Smooth muscle cell (in vitro differentiated cells): ENCODE results near the gene HIGD1B. TPM values are rescaled to one million over a fixed set of nuclear protein-coding genes. Genes with fewer than 3 reads are reported as not detected.

Source experiments
- DNase-seq: peaks from one replicate; lab custom pipeline; 2025; ENCODE audit not compliant: unreplicated experiment; lab: John Stamatoyannopoulos, UW
- H2AFZ ChIP-seq: fragments of 200-600 bp; sonication (generic); 2 replicates; pipeline ENCODE4 v1.6.0; 2016; ENCODE audit warnings: antibody characterized with exemption, low read depth, mild to moderate bottlenecking
- H3F3A ChIP-seq: fragments of 200-600 bp; sonication (generic); 2 replicates; pipeline ENCODE4 v1.6.0; 2017; ENCODE audit warnings: antibody characterized with exemption, low read depth
- H3K27ac ChIP-seq: fragments of 200-600 bp; sonication (generic); 2 replicates; pipeline ENCODE4 v1.5.1; 2016; ENCODE audit warnings: low read depth, mild to moderate bottlenecking
- H3K27me3 ChIP-seq: fragments of 200-600 bp; sonication (generic); 2 replicates; pipeline ENCODE4 v1.6.1; 2016; ENCODE audit warnings: low read depth, mild to moderate bottlenecking
- H3K36me3 ChIP-seq: fragments of 200-600 bp; sonication (generic); 2 replicates; pipeline ENCODE4 v1.5.1; 2016; ENCODE audit warnings: low read depth
- H3K4me1 ChIP-seq: fragments of 200-600 bp; sonication (generic); 2 replicates; pipeline ENCODE4 v1.5.1; 2016; ENCODE audit warnings: low read depth
- H3K4me2 ChIP-seq: fragments of 200-600 bp; sonication (generic); 2 replicates; pipeline ENCODE4 v1.6.0; 2016; ENCODE audit warnings: mild to moderate bottlenecking
- H3K4me3 ChIP-seq: fragments of 200-600 bp; sonication (generic); 2 replicates; pipeline ENCODE4 v1.5.1; 2016; ENCODE audit warnings: mild to moderate bottlenecking
- H3K79me2 ChIP-seq: fragments of 200-600 bp; sonication (generic); 2 replicates; pipeline ENCODE4 v1.6.0; 2016; ENCODE audit warnings: low read depth, mild to moderate bottlenecking
- H3K9ac ChIP-seq: fragments of 200-600 bp; sonication (generic); 2 replicates; pipeline ENCODE4 v1.6.0; 2016; ENCODE audit warnings: low read depth
- H3K9me3 ChIP-seq: fragments of 200-600 bp; sonication (generic); replicated peaks from 2 replicates; pipeline ENCODE4 v1.5.1; 2016; ENCODE audit warnings: low read depth
- H4K20me1 ChIP-seq: fragments of 200-600 bp; sonication (generic); 2 replicates; pipeline ENCODE4 v1.6.0; 2016; ENCODE audit warnings: low read depth
- CTCF ChIP-seq: fragments of 200-600 bp; sonication (generic); IDR thresholded peaks from 2 replicates; pipeline ENCODE4 v1.5.1; 2017; ENCODE audit warnings: borderline replicate concordance, mild to moderate bottlenecking, antibody characterized with exemption; ENCODE audit not compliant: insufficient read depth, poor library complexity, severe bottlenecking
- WGBS: methylation state at CpG from one replicate; pipeline ENCODE4 v1.1.7; 2016; ENCODE audit warnings: low lambda C conversion rate; 5-methylcytosine and 5-hydroxymethylcytosine counted together
- polyA plus RNA-seq: library from polyadenylated mRNA; unstranded; fragments of >200 nt; fragmentation: Nextera tagmentation; extraction: Ambion mirVana; gene quantifications from 2 replicates; pipeline ENCODE4 v1.2.1, GENCODE V29; 2016
- total RNA-seq: library from RNA; depleted of rRNA; stranded (reverse); fragments of >200 nt; gene quantifications from 2 replicates; pipeline ENCODE4 v1.2.3, GENCODE V29; 2014

Gene HIGD1B
- total and polyA plus RNA-seq, 2 experiments from 2014 or later, result 0.39 TPM; not detected in 1

DNA sequence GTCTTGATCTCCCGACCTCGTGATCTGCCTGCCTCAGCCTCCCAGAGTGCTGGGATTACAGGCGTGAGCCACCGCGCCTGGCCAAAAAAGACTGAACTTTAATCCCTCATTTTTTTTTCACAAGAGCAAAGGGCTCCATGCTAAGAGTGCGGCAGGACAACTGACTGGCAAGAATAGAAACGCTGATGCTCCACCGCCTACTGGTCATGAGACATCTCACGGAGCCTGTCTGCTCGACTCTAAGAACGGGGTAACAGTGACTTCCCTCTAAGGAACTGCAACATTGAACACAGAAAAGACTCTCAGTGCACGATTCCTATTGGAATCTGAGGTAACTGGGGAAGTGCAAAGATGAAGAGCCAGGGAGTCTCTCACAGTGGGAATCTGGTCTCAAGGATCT lies 23.9 kb downstream of the HIGD1B start:
- TF ChIP-seq CTCF, result no peak
- no peak overlapping the region for H3K27ac ChIP-seq
- H4K20me1 ChIP-seq, result no peaks in the 10 kb centered on the region
- H3K27me3 ChIP-seq, result no peaks in the 10 kb centered on the region
- DNase-seq, result no peak
- no peak overlapping the region for H3K4me2 ChIP-seq
- H2AFZ ChIP-seq, result no peak overlapping the region
- H3K9me3 ChIP-seq, result no peaks in the 10 kb centered on the region
- H3F3A ChIP-seq, result no peaks in the 10 kb centered on the region
- peaks cover 5% of the 10 kb centered on the region for H3K36me3 ChIP-seq
- no peaks in the 10 kb centered on the region for H3K79me2 ChIP-seq
- H3K4me1 ChIP-seq, result no peaks in the 10 kb centered on the region
- whole genome bisulfite sequencing, result 98% methylated on average over 12 of the region's 12 CpGs
- no peak overlapping the region for H3K9ac ChIP-seq
- no peak overlapping the region for H3K4me3 ChIP-seq

DNA sequence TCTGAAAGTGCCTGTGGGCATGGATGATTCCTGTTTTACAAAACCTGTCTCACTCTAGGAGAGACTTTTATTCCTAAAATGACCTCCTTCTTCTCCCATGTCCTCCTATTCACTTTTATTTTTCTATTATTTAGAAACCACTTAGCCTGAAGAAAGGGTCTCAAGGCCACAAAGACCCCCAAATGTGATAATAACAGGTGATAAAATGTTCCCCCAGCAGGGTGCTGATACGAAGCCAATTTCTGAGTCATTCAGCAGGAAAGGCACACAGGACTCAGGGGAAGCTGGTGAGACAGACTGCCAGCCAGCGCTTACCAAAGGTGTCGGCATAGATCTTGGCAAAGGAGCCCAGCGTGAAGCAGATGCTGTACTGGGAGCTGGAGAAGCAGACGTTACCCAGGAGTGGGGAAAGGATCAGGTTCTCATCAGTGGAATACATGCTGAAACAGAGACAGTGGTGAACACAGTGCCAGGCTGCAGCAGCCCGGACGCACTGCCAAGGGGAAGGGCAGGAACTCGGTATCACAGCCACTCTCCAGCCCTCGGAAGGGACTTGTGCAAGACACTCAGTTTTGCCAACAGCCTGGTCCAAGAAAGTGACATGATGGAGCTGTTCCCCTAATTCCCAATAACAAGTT lies 24.6 kb downstream of the HIGD1B start:
- H3F3A ChIP-seq, result no peaks in the 10 kb centered on the region
- H3K4me3 ChIP-seq, result no peak overlapping the region
- no peaks in the 10 kb centered on the region for H3K4me1 ChIP-seq
- no peak overlapping the region for H3K4me2 ChIP-seq
- no peak for DNase-seq
- no peak overlapping the region for H3K27ac ChIP-seq
- H3K36me3 ChIP-seq, result peaks cover 5% of the 10 kb centered on the region
- 89% methylated on average over 9 of the region's 9 CpGs for WGBS
- H3K9ac ChIP-seq, result no peak overlapping the region
- H2AFZ ChIP-seq, result no peak overlapping the region
- H3K27me3 ChIP-seq, result no peaks in the 10 kb centered on the region
- no peaks in the 10 kb centered on the region for H4K20me1 ChIP-seq
- TF ChIP-seq CTCF, result no peak
- H3K9me3 ChIP-seq, result no peaks in the 10 kb centered on the region
- no peaks in the 10 kb centered on the region for H3K79me2 ChIP-seq

DNA sequence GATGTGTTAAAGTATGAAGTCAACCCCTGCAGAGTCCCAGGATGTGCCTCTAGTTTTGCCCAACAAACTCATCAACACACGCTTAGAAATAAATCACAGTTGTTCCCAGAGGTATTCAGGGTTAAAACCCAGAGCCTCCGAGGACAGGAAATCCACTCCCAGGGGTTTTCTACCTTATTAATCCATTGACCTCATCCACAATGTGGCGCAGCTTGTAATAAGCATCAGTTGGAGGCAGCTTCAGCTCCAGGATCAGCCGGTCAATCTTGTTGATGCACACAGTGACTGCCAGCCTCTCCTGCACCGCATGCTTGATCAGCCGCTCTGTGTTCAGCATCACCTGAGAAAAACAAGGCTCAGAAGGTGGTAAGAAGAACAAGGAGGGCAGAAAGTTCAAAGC lies 28.1 kb downstream of the HIGD1B start:
- Histone ChIP-seq H3K79me2 (no peaks in the 10 kb centered on the region), H3K9me3 (no peaks in the 10 kb centered on the region), H3K9ac (no peak overlapping the region), H3K27me3 (no peaks in the 10 kb centered on the region), H4K20me1 (no peaks in the 10 kb centered on the region), H3F3A (peaks cover 3% of the 10 kb centered on the region), H3K4me3 (no peak overlapping the region), H3K27ac (no peak overlapping the region), H2AFZ (no peak overlapping the region), H3K36me3 (peaks cover 4% of the 10 kb centered on the region), H3K4me1 (no peaks in the 10 kb centered on the region), H3K4me2 (no peak overlapping the region)
- 98% methylated on average over 6 of the region's 6 CpGs for WGBS
- TF ChIP-seq CTCF, result no peak
- no peak for DNase-seq

GRCh38 chr17:44877121-44877520 lies 29.4 kb downstream of the HIGD1B start:
- H2AFZ ChIP-seq, result no peak overlapping the region
- H4K20me1 ChIP-seq, result no peaks in the 10 kb centered on the region
- H3K4me3 ChIP-seq, result no peak overlapping the region
- WGBS, result 96% methylated on average over 5 of the region's 5 CpGs
- H3K9me3 ChIP-seq, result no peaks in the 10 kb centered on the region
- peaks cover 3% of the 10 kb centered on the region for H3F3A ChIP-seq
- DNase-seq, result no peak
- H3K4me1 ChIP-seq, result no peaks in the 10 kb centered on the region
- H3K79me2 ChIP-seq, result no peaks in the 10 kb centered on the region
- peaks cover 5% of the 10 kb centered on the region for H3K36me3 ChIP-seq
- H3K9ac ChIP-seq, result no peak overlapping the region
- no peak overlapping the region for H3K27ac ChIP-seq
- TF ChIP-seq CTCF, result no peak
- no peaks in the 10 kb centered on the region for H3K27me3 ChIP-seq
- H3K4me2 ChIP-seq, result no peak overlapping the region
